HG02852 (cell line): Measurements from ENCODE around the gene PUM2.

ENCODE experiments used
- ATAC-seq: cut with Tn5 transposase; IDR thresholded peaks from one replicate; pipeline ENCODE4 v1.9.1; 2021; ENCODE audit warnings: mild to moderate bottlenecking, moderate library complexity; ENCODE audit not compliant: unreplicated experiment

Gene PUM2

DNA sequence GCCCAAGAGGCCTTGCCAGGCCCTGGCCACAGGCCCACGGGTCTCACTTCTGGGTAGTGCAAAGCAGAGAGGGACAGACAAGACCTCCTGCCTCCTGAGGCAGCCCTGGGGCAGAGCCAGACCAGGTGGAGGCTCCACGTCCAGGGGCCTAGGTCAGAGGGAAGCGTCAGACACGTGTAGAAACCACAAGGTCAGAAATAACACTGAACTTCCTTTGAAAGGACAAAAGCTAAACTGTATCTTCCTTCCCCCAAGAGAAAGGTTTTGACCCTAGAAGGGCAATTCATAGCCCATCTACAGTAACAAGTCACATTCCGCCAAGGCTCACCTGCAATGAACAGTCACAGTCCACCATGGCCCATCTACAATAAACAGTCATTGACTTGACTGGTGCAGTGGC is 143.6 kb downstream of the PUM2 start:
- ATAC-seq = peak; percentile 57

DNA sequence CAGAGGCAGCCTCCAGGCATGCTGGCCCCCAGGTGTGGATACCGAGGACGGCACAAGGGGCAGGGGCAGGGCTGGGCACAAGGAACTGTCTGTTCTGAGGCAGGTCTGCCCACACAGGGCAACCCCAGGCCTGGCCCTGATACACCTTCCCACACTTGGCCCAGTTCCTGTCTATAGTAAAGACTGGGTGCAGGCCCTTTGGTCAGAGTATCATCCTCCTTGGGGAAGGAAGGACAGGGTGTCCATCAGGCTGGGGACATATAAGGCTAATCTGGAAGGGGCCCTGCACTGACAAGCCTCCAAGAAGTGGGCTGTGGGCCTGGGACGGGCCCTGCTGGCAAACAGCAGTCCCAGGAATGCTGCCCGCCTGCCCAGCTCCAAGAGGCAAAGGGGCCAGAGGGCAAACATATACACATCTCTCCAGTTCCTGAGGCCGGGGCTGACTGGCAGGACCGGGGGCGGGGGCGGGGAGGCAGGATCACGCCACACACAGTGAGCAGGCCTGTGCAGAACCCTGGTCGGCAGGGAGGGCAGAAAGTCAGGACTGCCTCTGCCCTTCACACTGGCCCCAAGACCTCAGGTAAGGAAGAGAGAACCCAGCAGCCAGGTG is 144.6 kb downstream of the PUM2 start:
- no peak for ATAC-seq

GRCh38 chr2:20205069-20205468 is 145.6 kb downstream of the PUM2 start:
- no peak for ATAC-seq

DNA sequence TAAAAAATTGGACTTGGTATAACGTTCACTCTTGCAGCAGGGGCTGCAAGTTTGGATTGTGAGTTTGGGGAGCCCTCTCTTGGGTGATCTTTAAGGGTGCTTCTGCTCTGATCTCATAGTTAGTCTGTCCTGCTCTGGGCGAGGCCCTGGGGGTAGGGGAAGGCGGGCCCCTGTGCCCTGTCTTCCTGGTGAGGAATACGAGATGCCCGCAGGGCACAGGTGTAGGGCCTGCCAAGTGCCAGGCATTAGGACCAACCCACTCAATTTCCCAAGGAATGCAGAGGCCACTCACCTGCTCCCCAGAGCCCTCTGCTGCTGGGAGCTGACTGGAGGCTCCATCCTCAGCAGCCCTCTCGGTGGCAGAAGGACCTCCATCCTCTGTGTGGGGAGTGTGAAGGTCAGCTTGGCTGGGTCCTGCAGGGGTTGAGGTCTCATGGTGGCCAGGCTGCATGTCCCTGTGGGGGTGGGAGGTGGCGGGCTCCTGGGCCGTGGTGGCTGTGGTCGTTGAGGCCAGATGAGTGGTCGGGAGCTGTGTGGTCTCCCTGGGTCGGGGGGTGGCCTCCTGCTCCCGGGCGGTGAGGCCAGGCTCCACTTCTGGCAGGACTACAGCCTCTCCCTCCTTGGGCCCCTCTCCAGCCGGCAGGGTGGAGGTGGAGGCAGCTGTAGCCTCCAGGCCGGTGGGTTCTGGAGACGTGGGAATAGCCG is 147.0 kb downstream of the PUM2 start:
- ATAC-seq = no peak

- no peak for ATAC-seq
Measured at GRCh38 chr2:20203072-20203471, 147.6 kb downstream of the PUM2 start.

GRCh38 chr2:20201671-20202070 is 149.0 kb downstream of the PUM2 start:
- no peak for ATAC-seq

DNA sequence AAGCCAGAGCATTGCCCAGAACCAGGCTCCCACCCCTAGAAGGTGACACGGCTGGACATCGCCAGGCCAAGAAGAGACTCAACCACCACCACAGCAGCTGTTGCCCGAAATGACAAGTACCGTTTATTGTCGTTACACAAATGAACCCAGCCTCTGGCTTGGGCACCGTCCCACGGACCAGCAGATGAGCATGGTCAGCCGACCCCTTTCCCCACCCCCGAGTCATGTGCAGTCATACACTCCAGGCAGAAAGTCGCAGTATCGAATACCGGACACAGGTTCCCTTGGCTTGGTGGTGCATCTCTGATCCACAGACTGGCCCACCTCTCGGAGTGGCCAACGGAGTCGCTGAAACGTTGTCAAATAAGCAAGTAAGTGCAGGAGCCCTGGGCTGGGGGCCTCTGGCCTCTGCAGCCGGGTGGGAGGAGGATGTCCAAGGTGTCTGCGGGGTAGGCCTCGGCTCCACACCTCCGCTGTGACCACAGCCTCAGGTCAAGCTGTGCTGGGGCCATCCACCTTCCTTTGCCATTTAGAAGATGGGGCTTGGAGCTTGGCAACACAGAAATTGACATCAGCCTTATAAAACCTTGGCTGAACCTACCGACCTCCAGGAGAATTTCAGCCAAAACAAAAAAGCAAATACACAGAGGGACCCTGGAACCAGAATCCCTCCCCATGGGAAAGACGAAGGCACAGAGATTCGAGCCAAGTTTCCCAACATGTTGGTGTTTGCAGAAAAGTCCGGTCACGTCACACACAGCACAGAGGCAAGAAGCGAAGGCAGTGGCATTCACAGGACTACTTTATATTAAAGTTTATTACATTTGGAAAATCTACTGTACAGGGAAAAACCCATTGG is 149.7 kb downstream of the PUM2 start:
- ATAC-seq = no peak

- no peak for ATAC-seq
Measured at GRCh38 chr2:20199633-20200270, 150.9 kb downstream of the PUM2 start.

GRCh38 chr2:20198796-20199632 is 151.6 kb downstream of the PUM2 start:
- ATAC-seq = no peak
